H1 (cell line): ENCODE measurements around the gene KDM1A. TPM values are rescaled to one million over a fixed set of nuclear protein-coding genes. Genes with fewer than 3 reads are reported as not detected.

ENCODE experiments used
- CTCF ChIA-PET: fragments of 300-600 bp; sonication (Branson Sonifier 250); formaldehyde crosslinking; loops from one replicate; lab custom pipeline; 2021; ENCODE audit not compliant: partially characterized antibody; lab: Charles Lee
- POLR2A ChIA-PET: fragments of 300-600 bp; sonication (Branson Sonifier 250); formaldehyde crosslinking; loops from one replicate; lab custom pipeline; 2021; ENCODE audit warnings: inconsistent platforms; ENCODE audit not compliant: partially characterized antibody; lab: Charles Lee
- DNase-seq, 2 experiments: peaks; one replicate each; pipeline versions ENCODE4 v3.0.0 to v3.0.0-alpha.2; 2010 to 2022; ENCODE audit warnings: low spot score in 2 of 2, low read depth in 1 of 2, mixed read lengths in 1 of 2
- FAIRE-seq: peaks from 2 replicates; lab custom pipeline; 2011; peaks lifted over from hg19 to GRCh38; lab: Jason Lieb, UNC
- H2AFZ ChIP-seq: 2 replicates; pipeline ENCODE4 v1.8.1; 2012; ENCODE audit warnings: low read length, inconsistent platforms
- H2AK5ac ChIP-seq: 2 replicates; pipeline ENCODE4 v1.6.1; 2013; ENCODE audit warnings: low read depth, low read length
- H2BK120ac ChIP-seq: replicated peaks from 2 replicates; pipeline ENCODE3; 2013; ENCODE audit warnings: low read depth, low read length, inconsistent platforms
- H2BK12ac ChIP-seq: 2 replicates; pipeline ENCODE4 v1.6.1; 2013; ENCODE audit warnings: low read depth, low read length
- H2BK15ac ChIP-seq: 2 replicates; pipeline ENCODE4 v1.6.1; 2013; ENCODE audit warnings: low read length
- H2BK20ac ChIP-seq: 2 replicates; pipeline ENCODE4 v1.6.1; 2013; ENCODE audit warnings: low read length
- H2BK5ac ChIP-seq: 2 replicates; pipeline ENCODE4 v1.6.1; 2013; ENCODE audit warnings: low read depth, low read length
- H3K14ac ChIP-seq: 2 replicates; pipeline ENCODE4 v1.6.1; 2013; ENCODE audit warnings: inconsistent platforms; ENCODE audit not compliant: insufficient read length
- H3K18ac ChIP-seq: 2 replicates; pipeline ENCODE4 v1.6.1; 2013; ENCODE audit warnings: low read length; ENCODE audit errors: extremely low read depth
- H3K23ac ChIP-seq: 2 replicates; pipeline ENCODE4 v1.6.1; 2013; ENCODE audit warnings: inconsistent platforms; ENCODE audit not compliant: insufficient read length
- H3K23me2 ChIP-seq: 2 replicates; pipeline ENCODE4 v1.6.1; 2013; ENCODE audit warnings: low read depth, low read length
- H3K27ac ChIP-seq: 2 replicates; pipeline ENCODE4 v1.6.1; 2011; ENCODE audit warnings: low read depth, low read length, inconsistent platforms
- H3K27me3 ChIP-seq, 4 experiments: replicated peaks in 1 of 4; 1 replicate in 1 of 4; 2 replicates in 3 of 4; pipeline versions ENCODE4 v1.6.1 to v1.8.1; 2011 to 2013; ENCODE audit warnings: low read length in 3 of 4, mild to moderate bottlenecking in 3 of 4, inconsistent platforms in 2 of 4, mixed read lengths in 2 of 4, moderate library complexity in 1 of 4; ENCODE audit not compliant: control insufficient read depth in 3 of 4, insufficient read depth in 3 of 4; ENCODE audit errors: extremely low read depth in 1 of 4
- H3K36me3 ChIP-seq, 4 experiments: 2 replicates each; pipeline versions ENCODE4 v1.6.1 to v1.8.1; 2011 to 2013; ENCODE audit warnings: mild to moderate bottlenecking in 4 of 4, low read length in 3 of 4, moderate library complexity in 2 of 4, control low read depth in 1 of 4, inconsistent platforms in 1 of 4; ENCODE audit not compliant: insufficient read depth in 4 of 4, control insufficient read depth in 2 of 4
- H3K4ac ChIP-seq: replicated peaks from 2 replicates; pipeline ENCODE3; 2013; ENCODE audit warnings: low read length, low read depth, mixed read lengths, inconsistent platforms; ENCODE audit not compliant: insufficient read length
- H3K4me1 ChIP-seq, 4 experiments: replicated peaks in 1 of 4; 1 replicate in 1 of 4; 2 replicates in 3 of 4; pipeline versions ENCODE4 v1.6.1 to v1.8.1; 2011 to 2013; ENCODE audit warnings: low read length in 3 of 4, inconsistent platforms in 2 of 4, mixed read lengths in 1 of 4; ENCODE audit not compliant: insufficient read depth in 4 of 4, control insufficient read depth in 3 of 4
- H3K4me2 ChIP-seq, 2 experiments: 2 replicates each; pipeline versions ENCODE4 v1.6.1 to v1.8.1; 2011 to 2013; ENCODE audit warnings: low read depth in 2 of 2, low read length in 2 of 2, control low read depth in 1 of 2, inconsistent platforms in 1 of 2, mild to moderate bottlenecking in 1 of 2; ENCODE audit not compliant: insufficient read depth in 1 of 2
- H3K4me3 ChIP-seq, 4 experiments: fragments of 200-600, 300-600 bp in 1 of 4; sonication (generic), shearing (Covaris generic), sonication (Bioruptor Twin) in 1 of 4; 2 replicates each; pipeline versions ENCODE4 v1.5.1 to v1.8.1; 2011 to 2016; ENCODE audit warnings: low read length in 4 of 4, low read depth in 3 of 4, control low read depth in 2 of 4, inconsistent platforms in 2 of 4, mild to moderate bottlenecking in 2 of 4, mixed read lengths in 1 of 4, moderate library complexity in 1 of 4; ENCODE audit not compliant: insufficient read depth in 2 of 4; ENCODE audit errors: extremely low read depth in 1 of 4
- H3K56ac ChIP-seq: replicated peaks from 2 replicates; pipeline ENCODE3; 2013; ENCODE audit warnings: low read depth, mild to moderate bottlenecking, mixed read lengths, low read length, inconsistent platforms; ENCODE audit not compliant: insufficient read length
- H3K79me1 ChIP-seq: 2 replicates; pipeline ENCODE4 v1.6.1; 2013; ENCODE audit warnings: low read depth, low read length, control low read depth
- H3K79me2 ChIP-seq, 2 experiments: 2 replicates each; pipeline versions ENCODE4 v1.6.1 to v1.8.1; 2012 to 2013; ENCODE audit warnings: low read length in 2 of 2, mild to moderate bottlenecking in 2 of 2, inconsistent platforms in 1 of 2; ENCODE audit not compliant: insufficient read depth in 2 of 2, control insufficient read depth in 1 of 2
- H3K9ac ChIP-seq, 4 experiments: replicated peaks in 1 of 4; 1 replicate in 1 of 4; 2 replicates in 3 of 4; pipeline versions ENCODE4 v1.6.1 to v1.8.1; 2011 to 2013; ENCODE audit warnings: low read depth in 3 of 4, low read length in 3 of 4, control low read depth in 2 of 4, mild to moderate bottlenecking in 2 of 4, moderate library complexity in 2 of 4, inconsistent platforms in 1 of 4; ENCODE audit errors: extremely low read depth in 1 of 4
- H3K9me3 ChIP-seq, 2 experiments: 2 replicates each; pipeline versions ENCODE4 v1.6.1 to v1.8.1; 2012 to 2013; ENCODE audit warnings: mild to moderate bottlenecking in 2 of 2, moderate library complexity in 2 of 2, control low read depth in 1 of 2, inconsistent platforms in 1 of 2, low read depth in 1 of 2, low read length in 1 of 2, mixed read lengths in 1 of 2; ENCODE audit not compliant: insufficient read depth in 2 of 2
- H4K20me1 ChIP-seq, 2 experiments: replicated peaks in 1 of 2; 2 replicates each; pipeline versions ENCODE3 to v1.8.1; 2011 to 2013; ENCODE audit warnings: inconsistent platforms in 2 of 2, low read length in 2 of 2, mild to moderate bottlenecking in 1 of 2; ENCODE audit not compliant: insufficient read depth in 2 of 2, control insufficient read depth in 1 of 2
- H4K5ac ChIP-seq: 2 replicates; pipeline ENCODE4 v1.6.1; 2013; ENCODE audit warnings: low read length, low read depth, mixed read lengths, inconsistent platforms; ENCODE audit not compliant: insufficient read length
- H4K8ac ChIP-seq: 2 replicates; pipeline ENCODE4 v1.8.0; 2013; ENCODE audit warnings: mild to moderate bottlenecking, moderate library complexity, low read length, inconsistent platforms; ENCODE audit not compliant: insufficient read depth; ENCODE audit errors: extremely low read depth
- H4K91ac ChIP-seq: replicated peaks from 2 replicates; pipeline ENCODE3; 2013; ENCODE audit warnings: low read length, mixed read lengths, inconsistent platforms; ENCODE audit not compliant: insufficient read length
- KDM1A ChIP-seq: fragments of 200-600, 300-600 bp; sonication (generic); IDR thresholded peaks from 2 replicates; pipeline ENCODE4 v1.7.1; 2016; ENCODE audit warnings: mild to moderate bottlenecking, low read length, borderline replicate concordance
- MAFK ChIP-seq: IDR thresholded peaks from 2 replicates; pipeline ENCODE4 v1.6.1; 2012; ENCODE audit warnings: low read depth, mild to moderate bottlenecking, improper control_type of control experiment, low read length
- RXRA ChIP-seq: IDR thresholded peaks from 2 replicates; pipeline ENCODE4 v1.6.1; 2011; ENCODE audit warnings: low read depth, mild to moderate bottlenecking, low read length, moderate library complexity; ENCODE audit not compliant: insufficient read depth
- SRF ChIP-seq: IDR thresholded peaks from 2 replicates; pipeline ENCODE4 v1.6.1; 2011; ENCODE audit warnings: mild to moderate bottlenecking, low read depth, low read length, moderate library complexity
- TAF7 ChIP-seq: optimal IDR thresholded peaks from 2 replicates; pipeline ENCODE3; 2011; ENCODE audit warnings: low read depth, mild to moderate bottlenecking, inconsistent platforms, low read length, moderate library complexity, borderline replicate concordance
- TEAD4 ChIP-seq: IDR thresholded peaks from 2 replicates; pipeline ENCODE4 v1.6.1; 2012; ENCODE audit warnings: low read depth, low read length, inconsistent platforms, mixed read lengths
- ZNF274 ChIP-seq: IDR thresholded peaks from 2 replicates; pipeline ENCODE4 v1.7.0; 2012; ENCODE audit warnings: low read length, borderline replicate concordance; ENCODE audit errors: extremely low read depth
- WGBS, 2 experiments: shearing (Covaris generic) in 1 of 2; methylation state at CpG; one replicate each; pipeline versions ENCODE4 v1.1.6 to v1.1.7; 2013 to 2015; ENCODE audit warnings: low lambda C conversion rate in 2 of 2, mixed read lengths in 2 of 2, inconsistent platforms in 1 of 2, low coverage in 1 of 2, missing lambda C conversion rate in 1 of 2; ENCODE audit not compliant: insufficient replicate concordance in 2 of 2, insufficient coverage in 1 of 2, insufficient read length in 1 of 2; ENCODE audit errors: extremely low coverage in 1 of 2, missing lambda C conversion rate in 1 of 2; 5-methylcytosine and 5-hydroxymethylcytosine counted together
- polyA plus RNA-seq, 7 experiments: library from polyadenylated mRNA; depleted of rRNA in 3 of 7; stranded (reverse) in 5 of 7; unstranded in 2 of 7; fragments of >200 nt in 5 of 7; fragments of 200-250 nt in 2 of 7; gene quantifications; 1 replicate in 5 of 7; 2 replicates in 1 of 7; 4 replicates in 1 of 7; pipeline versions ENCODE4 v1.2.1 to v1.2.3, GENCODE V29; 2011 to 2013; ENCODE audit warnings: missing spikeins in 2 of 7, mixed read lengths in 2 of 7
- total RNA-seq: library from RNA; stranded (reverse); fragmentation: NEBNext Ultra II Directional; extraction: Animal tissue kit (Norgen Biotek cat#: 25700); gene quantifications from 2 replicates; pipeline ENCODE4 v1.2.1, GENCODE V29; 2021
- TF ChIP-seq, protein P1 (sequence below): IDR thresholded peaks from 2 replicates; pipeline ENCODE4 v1.6.1; 2011; ENCODE audit warnings: low read length, improper control_type of control experiment

KDM1A gene
- total and polyA plus RNA-seq, 2 of the 8 experiments (the other 6 are each of a cell fraction or from before 2014, with no cell fraction given), result 216 to 275 TPM

DNA sequence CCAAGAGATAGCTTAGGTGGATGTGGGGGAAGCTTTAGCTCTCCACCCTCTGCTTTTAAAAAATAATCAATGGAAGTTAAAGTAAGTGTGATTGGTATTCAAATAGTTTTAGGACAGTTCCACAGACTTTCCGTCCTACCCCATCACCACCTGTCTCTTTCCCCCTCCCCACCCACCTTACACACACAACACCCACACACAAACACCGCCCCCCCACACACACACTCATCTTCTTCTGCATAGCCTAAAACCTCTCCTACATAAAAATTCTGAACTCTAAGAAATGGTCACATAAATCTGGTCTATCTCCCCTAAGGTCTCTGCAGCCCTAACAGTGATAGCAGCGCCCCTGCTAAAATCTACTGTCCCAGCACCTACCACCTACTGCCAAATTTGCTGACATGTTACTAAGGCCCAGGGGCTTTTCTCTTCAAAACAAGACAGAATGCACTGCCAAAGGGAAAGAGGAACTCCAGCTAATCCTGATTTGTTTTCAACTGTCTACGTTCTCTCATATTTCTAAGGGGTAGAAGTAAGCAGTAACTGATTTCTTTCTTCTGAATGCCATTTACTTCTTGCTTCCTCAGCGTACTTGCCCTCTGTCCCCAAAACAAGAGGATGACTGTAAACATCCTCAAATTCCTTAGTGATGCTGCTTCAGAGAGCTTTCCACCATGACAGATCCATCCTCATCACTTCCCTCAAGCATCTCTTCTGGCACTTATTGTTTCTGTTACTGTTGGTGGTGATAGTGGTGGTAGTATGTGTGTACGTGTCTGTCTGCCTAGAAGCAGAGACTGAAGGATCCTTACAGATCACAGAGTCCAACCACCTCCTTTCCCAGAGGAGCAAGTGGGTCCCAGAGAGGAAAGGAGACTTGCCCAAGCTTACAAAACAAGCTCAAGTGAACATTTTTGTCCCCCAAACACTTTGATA is 92.6 kb downstream of the KDM1A start:
- peaks cover 0 to 5% (median under 1%) of the 10 kb centered on the region in 4 experiments; a peak in 3 of 7 replicates for H3K4me1 ChIP-seq
- no peak for DNase-seq
- no peak overlapping the region for H4K8ac ChIP-seq
- H3K14ac ChIP-seq, result no peak overlapping the region
- no peak overlapping the region for H2AK5ac ChIP-seq
- H2BK5ac ChIP-seq, result no peak overlapping the region
- H2BK120ac ChIP-seq, result no peak overlapping the region
- CTCF ChIA-PET, result interaction anchor here (0.6 to 4.7 kb wide), 9 partner anchors 9 to 1957 kb away, joined by 3 to 32 read pairs (median 3); no protein-coding TSS in a partner anchor
- peaks cover 8% of the 10 kb centered on the region; the same call in 1 of the 2 replicates for H3K79me1 ChIP-seq
- peaks cover 6 to 12% of the 10 kb centered on the region in 2 experiments for H4K20me1 ChIP-seq
- no peak overlapping the region for H2AFZ ChIP-seq
- no peak overlapping the region for H3K4me2 ChIP-seq
- no peak overlapping the region for H4K91ac ChIP-seq
- no peak overlapping the region for H4K5ac ChIP-seq
- H2BK12ac ChIP-seq, result no peak overlapping the region
- H3K27ac ChIP-seq, result no peak overlapping the region
- POLR2A ChIA-PET, result interaction anchor here (1.1 to 2.7 kb wide), 6 partner anchors 9 to 57 kb away, joined by 3 to 11 read pairs (median 4); partner anchors contain the start of gene LUZP1
- no peak overlapping the region for H2BK15ac ChIP-seq
- no peak overlapping the region for H3K4ac ChIP-seq
- H3K4me3 ChIP-seq, result no peak overlapping the region
- no peak for TF ChIP-seq TAF7
- TF ChIP-seq ZNF274, result no peak
- TF ChIP-seq TEAD4, result no peak
- no peak for TF ChIP-seq SRF
- TF ChIP-seq, protein P1, sequence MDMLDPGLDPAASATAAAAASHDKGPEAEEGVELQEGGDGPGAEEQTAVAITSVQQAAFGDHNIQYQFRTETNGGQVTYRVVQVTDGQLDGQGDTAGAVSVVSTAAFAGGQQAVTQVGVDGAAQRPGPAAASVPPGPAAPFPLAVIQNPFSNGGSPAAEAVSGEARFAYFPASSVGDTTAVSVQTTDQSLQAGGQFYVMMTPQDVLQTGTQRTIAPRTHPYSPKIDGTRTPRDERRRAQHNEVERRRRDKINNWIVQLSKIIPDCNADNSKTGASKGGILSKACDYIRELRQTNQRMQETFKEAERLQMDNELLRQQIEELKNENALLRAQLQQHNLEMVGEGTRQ, result no peak
- TF ChIP-seq KDM1A, result no peak
- no peak for TF ChIP-seq MAFK
- TF ChIP-seq RXRA, result no peak
- TF ChIP-seq, all 59 proteins: peak for 0
- Histone ChIP-seq H3K56ac (no peak overlapping the region), H3K9me3 (no peaks in the 10 kb centered on the region), H3K18ac (no peak overlapping the region), H2BK20ac (no peak overlapping the region), H3K79me2 (peaks cover 0 to 74% of the 10 kb centered on the region in 2 experiments; a peak in 3 of 4 replicates), H3K23me2 (no peaks in the 10 kb centered on the region), H3K36me3 (peaks cover 0 to 16% (median 7%) of the 10 kb centered on the region in 4 experiments; a peak in 4 of 8 replicates), H3K27me3 (no peaks in the 10 kb centered on the region), H3K23ac (no peak overlapping the region), H3K9ac (no peak overlapping the region)
- FAIRE-seq, result no peak
- WGBS, 2 experiments, result 92 to 100% methylated on average over 1 to 6 of the region's 6 CpGs
